GM20000 (cell line): ENCODE data around the gene LNP1.

ENCODE experiments used
- DNase-seq: peaks from one replicate; pipeline ENCODE4 v3.0.0; 2012; ENCODE audit warnings: low spot score
- TF ChIP-seq, protein P1 (sequence below): IDR thresholded peaks from 2 replicates; pipeline ENCODE4 v1.5.1; 2012; ENCODE audit warnings: mild to moderate bottlenecking, control low read depth; ENCODE audit errors: extremely low read depth, missing control alignments

The LNP1 gene

DNA sequence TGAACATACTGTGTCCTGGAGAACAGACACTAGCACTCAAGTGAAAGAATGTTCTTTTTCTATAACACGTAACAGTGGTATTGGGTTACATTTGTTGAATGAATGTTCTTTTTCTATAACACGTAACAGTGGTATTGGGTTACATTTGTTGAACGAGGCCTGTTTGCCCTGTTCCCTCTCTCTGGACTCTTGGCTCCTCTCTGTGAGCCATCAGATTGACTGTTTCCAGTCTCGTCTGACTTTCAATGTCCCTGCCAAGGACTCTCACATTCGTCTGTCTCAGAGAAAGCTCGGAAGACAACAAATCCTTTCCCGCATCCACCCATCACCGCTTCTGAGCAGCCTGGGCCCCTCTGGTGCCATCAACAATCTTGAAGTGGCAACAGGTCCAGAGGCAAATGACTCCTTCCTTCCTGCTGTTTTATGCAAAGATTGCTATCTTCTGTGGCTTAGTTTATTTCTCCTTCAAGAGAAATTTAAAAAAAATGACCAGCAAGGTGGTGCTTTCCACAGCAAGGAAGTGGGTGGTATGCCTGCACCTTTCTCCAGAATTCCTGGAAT lies 99.1 kb downstream of the LNP1 start:
- TF ChIP-seq, protein P1, sequence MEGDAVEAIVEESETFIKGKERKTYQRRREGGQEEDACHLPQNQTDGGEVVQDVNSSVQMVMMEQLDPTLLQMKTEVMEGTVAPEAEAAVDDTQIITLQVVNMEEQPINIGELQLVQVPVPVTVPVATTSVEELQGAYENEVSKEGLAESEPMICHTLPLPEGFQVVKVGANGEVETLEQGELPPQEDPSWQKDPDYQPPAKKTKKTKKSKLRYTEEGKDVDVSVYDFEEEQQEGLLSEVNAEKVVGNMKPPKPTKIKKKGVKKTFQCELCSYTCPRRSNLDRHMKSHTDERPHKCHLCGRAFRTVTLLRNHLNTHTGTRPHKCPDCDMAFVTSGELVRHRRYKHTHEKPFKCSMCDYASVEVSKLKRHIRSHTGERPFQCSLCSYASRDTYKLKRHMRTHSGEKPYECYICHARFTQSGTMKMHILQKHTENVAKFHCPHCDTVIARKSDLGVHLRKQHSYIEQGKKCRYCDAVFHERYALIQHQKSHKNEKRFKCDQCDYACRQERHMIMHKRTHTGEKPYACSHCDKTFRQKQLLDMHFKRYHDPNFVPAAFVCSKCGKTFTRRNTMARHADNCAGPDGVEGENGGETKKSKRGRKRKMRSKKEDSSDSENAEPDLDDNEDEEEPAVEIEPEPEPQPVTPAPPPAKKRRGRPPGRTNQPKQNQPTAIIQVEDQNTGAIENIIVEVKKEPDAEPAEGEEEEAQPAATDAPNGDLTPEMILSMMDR = no peak

DNA sequence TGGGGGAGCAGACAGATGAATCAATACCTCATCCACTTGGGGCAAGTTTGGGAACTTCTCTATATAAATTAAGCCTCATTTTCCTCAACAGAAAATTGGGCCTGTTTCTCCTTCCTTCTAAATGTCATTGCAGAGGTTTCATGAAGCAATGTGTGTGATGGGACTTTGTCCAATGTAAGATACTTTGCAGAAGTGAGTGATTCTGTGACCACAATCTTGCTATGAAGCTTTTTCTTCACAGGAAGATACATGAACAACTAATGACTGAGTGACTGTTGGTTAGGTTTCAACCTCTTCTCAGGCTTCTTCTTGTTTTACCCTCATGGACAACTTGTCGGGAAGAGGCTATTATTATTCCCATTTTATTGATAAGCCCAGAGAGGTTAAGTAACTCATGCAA lies 102.1 kb downstream of the LNP1 start:
- TF ChIP-seq, protein P1 = no peak
- no peak for DNase-seq

More for the DNA sequence above, 99.1 kb downstream of the LNP1 start:
- DNase-seq = no peak
